OCI-LY1 (cell line): ENCODE data around the gene MAP1S.

Experiments
- H2AFZ ChIP-seq: fragments of 200-600 bp; sonication (generic), shearing (Covaris generic); 2 replicates; pipeline ENCODE4 v1.6.0; 2014; ENCODE audit warnings: antibody characterized with exemption, mild to moderate bottlenecking, low read length
- H3F3A ChIP-seq: fragments of 200-600 bp; sonication (generic), shearing (Covaris generic); 2 replicates; pipeline ENCODE4 v1.6.0; 2014; ENCODE audit warnings: mild to moderate bottlenecking, antibody characterized with exemption, low read length, moderate library complexity; ENCODE audit not compliant: insufficient read depth
- H3K27ac ChIP-seq: fragments of 200-600 bp; sonication (generic); 2 replicates; pipeline ENCODE4 v1.5.1; 2014; ENCODE audit warnings: low read length, mixed run types, mild to moderate bottlenecking, low read depth; ENCODE audit not compliant: poor library complexity, severe bottlenecking
- H3K27me3 ChIP-seq: fragments of 200-600 bp; sonication (generic); 2 replicates; pipeline ENCODE4 v1.6.0; 2014; ENCODE audit warnings: antibody characterized with exemption, mild to moderate bottlenecking, low read length, moderate library complexity; ENCODE audit not compliant: insufficient read depth
- H3K36me3 ChIP-seq: fragments of 200-600 bp; sonication (generic); 2 replicates; pipeline ENCODE4 v1.6.1; 2014; ENCODE audit warnings: mild to moderate bottlenecking, antibody characterized with exemption, low read length, moderate library complexity, mixed read lengths; ENCODE audit not compliant: insufficient read depth
- H3K4me1 ChIP-seq: fragments of 200-600 bp; sonication (generic); 2 replicates; pipeline ENCODE4 v1.5.1; 2014; ENCODE audit warnings: mild to moderate bottlenecking, low read length, moderate library complexity; ENCODE audit not compliant: insufficient read depth, severe bottlenecking
- H3K4me2 ChIP-seq: fragments of 200-600 bp; sonication (generic), shearing (Covaris generic); 2 replicates; pipeline ENCODE4 v1.6.1; 2014; ENCODE audit warnings: low read length
- H3K4me3 ChIP-seq: fragments of 200-600 bp; sonication (generic); 2 replicates; pipeline ENCODE4 v1.5.1; 2014; ENCODE audit warnings: low read length, low read depth, mild to moderate bottlenecking, mixed read lengths; ENCODE audit not compliant: poor library complexity, severe bottlenecking
- H3K79me2 ChIP-seq: fragments of 200-600 bp; shearing (Covaris generic); 2 replicates; pipeline ENCODE4 v1.6.1; 2016; ENCODE audit warnings: mixed run types, low read length, mixed read lengths; ENCODE audit not compliant: insufficient read depth
- H3K9ac ChIP-seq: fragments of 200-600 bp; sonication (generic), shearing (Covaris generic); 2 replicates; pipeline ENCODE4 v1.6.1; 2014; ENCODE audit warnings: mild to moderate bottlenecking, low read length, mixed read lengths
- H3K9me2 ChIP-seq: fragments of 200-600 bp; sonication (generic), shearing (Covaris generic); 2 replicates; pipeline ENCODE4 v1.6.1; 2014; ENCODE audit warnings: low read depth, mild to moderate bottlenecking, low read length, mixed read lengths
- H3K9me3 ChIP-seq: fragments of 200-600 bp; shearing (Covaris generic); 2 replicates; pipeline ENCODE4 v1.6.1; 2014; ENCODE audit warnings: low read length, mixed read lengths
- H4K20me1 ChIP-seq: fragments of 200-600 bp; sonication (generic), shearing (Covaris generic); 2 replicates; pipeline ENCODE4 v1.6.0; 2016; ENCODE audit warnings: mild to moderate bottlenecking, low read length; ENCODE audit not compliant: insufficient read depth
- EZH2 ChIP-seq: fragments of 200-600 bp; sonication (generic), shearing (Covaris generic); IDR thresholded peaks from 2 replicates; pipeline ENCODE4 v1.8.0; 2017; ENCODE audit warnings: borderline replicate concordance, mixed run types, mild to moderate bottlenecking, antibody characterized with exemption, low read length, moderate library complexity, mixed read lengths
- TF ChIP-seq, protein P1 (sequence below): fragments of 200-600 bp; sonication (generic), shearing (Covaris generic); IDR thresholded peaks from 2 replicates; pipeline ENCODE4 v1.5.1; 2017; ENCODE audit warnings: mild to moderate bottlenecking, antibody characterized with exemption, low read length, moderate library complexity, mixed read lengths

The MAP1S gene

GRCh38 chr19:17687141-17687856 is 32.0 kb upstream of the MAP1S start:
- H3K4me2 ChIP-seq = no peak overlapping the region
- H3K79me2 ChIP-seq = no peaks in the 10 kb centered on the region
- no peaks in the 10 kb centered on the region for H3K4me1 ChIP-seq
- no peak overlapping the region for H3K4me3 ChIP-seq
- no peaks in the 10 kb centered on the region for H3F3A ChIP-seq
- H3K27me3 ChIP-seq = no peaks in the 10 kb centered on the region; the same call in 1 of the 2 replicates
- TF ChIP-seq, protein P1, sequence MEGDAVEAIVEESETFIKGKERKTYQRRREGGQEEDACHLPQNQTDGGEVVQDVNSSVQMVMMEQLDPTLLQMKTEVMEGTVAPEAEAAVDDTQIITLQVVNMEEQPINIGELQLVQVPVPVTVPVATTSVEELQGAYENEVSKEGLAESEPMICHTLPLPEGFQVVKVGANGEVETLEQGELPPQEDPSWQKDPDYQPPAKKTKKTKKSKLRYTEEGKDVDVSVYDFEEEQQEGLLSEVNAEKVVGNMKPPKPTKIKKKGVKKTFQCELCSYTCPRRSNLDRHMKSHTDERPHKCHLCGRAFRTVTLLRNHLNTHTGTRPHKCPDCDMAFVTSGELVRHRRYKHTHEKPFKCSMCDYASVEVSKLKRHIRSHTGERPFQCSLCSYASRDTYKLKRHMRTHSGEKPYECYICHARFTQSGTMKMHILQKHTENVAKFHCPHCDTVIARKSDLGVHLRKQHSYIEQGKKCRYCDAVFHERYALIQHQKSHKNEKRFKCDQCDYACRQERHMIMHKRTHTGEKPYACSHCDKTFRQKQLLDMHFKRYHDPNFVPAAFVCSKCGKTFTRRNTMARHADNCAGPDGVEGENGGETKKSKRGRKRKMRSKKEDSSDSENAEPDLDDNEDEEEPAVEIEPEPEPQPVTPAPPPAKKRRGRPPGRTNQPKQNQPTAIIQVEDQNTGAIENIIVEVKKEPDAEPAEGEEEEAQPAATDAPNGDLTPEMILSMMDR = no peak
- TF ChIP-seq EZH2 = no peak
- no peak overlapping the region for H3K9ac ChIP-seq
- H3K27ac ChIP-seq = no peak overlapping the region
- no peaks in the 10 kb centered on the region for H3K9me3 ChIP-seq
- H3K36me3 ChIP-seq = no peaks in the 10 kb centered on the region
- no peaks in the 10 kb centered on the region for H4K20me1 ChIP-seq
- no peak overlapping the region for H2AFZ ChIP-seq
- no peaks in the 10 kb centered on the region for H3K9me2 ChIP-seq

DNA sequence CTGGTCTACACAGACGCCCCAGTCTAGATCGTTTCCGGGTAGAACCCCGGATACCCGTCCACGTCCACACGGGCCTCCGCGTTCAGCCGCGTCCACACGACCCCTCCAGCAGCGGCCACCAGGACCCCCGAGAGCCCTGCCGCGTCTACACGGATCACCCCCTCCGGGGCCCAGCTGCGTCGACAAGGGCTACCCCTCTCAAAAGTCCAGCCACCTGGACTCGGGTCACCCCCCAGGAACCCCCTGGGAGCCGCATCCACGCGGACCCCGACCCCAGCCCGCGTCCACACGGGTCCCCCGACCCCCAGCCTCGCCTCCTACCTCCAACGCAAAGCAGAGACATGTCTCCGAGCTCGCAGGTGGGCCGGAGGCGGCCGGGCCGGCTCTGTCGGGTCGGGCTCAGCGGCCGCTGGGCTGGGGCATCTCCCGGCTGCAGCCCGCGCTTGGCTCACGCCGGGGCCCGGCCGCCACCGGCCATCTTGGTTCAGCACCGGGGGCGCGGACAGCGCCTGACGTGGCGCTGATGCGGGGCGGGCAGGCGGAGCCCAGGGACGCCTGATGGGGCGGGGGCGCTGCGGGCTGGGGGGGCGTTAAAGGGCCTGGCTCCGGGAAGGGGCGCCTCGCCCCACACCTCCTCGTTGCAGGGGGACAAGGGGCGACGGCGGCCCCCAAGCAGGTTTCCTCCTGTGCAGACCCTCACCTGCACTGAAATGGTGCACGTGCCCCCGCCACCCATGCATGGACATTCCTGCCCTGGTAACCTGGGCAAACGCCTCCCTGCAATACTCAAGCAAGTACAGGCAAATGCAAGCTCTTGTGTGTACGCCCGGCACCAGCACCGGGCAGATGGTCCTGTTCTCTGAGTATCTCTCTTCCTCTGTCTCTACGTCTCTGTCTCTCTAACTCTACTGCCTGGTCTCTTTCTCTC is 31.2 kb upstream of the MAP1S start, which contains the start of gene UNC13A:
UNC13A (minus strand) TSS at position 498 of the 928 bp plus-strand sequence; CDS start at position 343, 155 bp downstream.
- Histone ChIP-seq H3K4me3 (no peak within 1 kb of the TSS), H2AFZ (no peak within 1 kb of the TSS), H3K4me2 (no peak within 1 kb of the TSS), H3F3A (no peaks in the 10 kb centered on the region), H3K79me2 (no peaks in the 10 kb centered on the region), H4K20me1 (no peaks in the 10 kb centered on the region), H3K9ac (no peak within 1 kb of the TSS), H3K9me2 (no peaks in the 10 kb centered on the region), H3K36me3 (no peaks in the 10 kb centered on the region), H3K27me3 (no peaks in the 10 kb centered on the region; the same call in 1 of the 2 replicates), H3K27ac (no peak within 1 kb of the TSS), H3K4me1 (no peaks in the 10 kb centered on the region), H3K9me3 (no peaks in the 10 kb centered on the region)
- TF ChIP-seq EZH2 = no peak
- TF ChIP-seq, protein P1 = no peak

GRCh38 chr19:17688853-17689595 is 30.3 kb upstream of the MAP1S start:
- no peaks in the 10 kb centered on the region; the same call in 1 of the 2 replicates for H3K27me3 ChIP-seq
- H3K36me3 ChIP-seq = no peaks in the 10 kb centered on the region
- TF ChIP-seq EZH2 = no peak
- TF ChIP-seq, protein P1 = no peak
- H2AFZ ChIP-seq = no peak overlapping the region
- H3K4me2 ChIP-seq = no peak overlapping the region
- H3F3A ChIP-seq = no peaks in the 10 kb centered on the region
- no peaks in the 10 kb centered on the region for H3K9me2 ChIP-seq
- no peaks in the 10 kb centered on the region for H4K20me1 ChIP-seq
- no peak overlapping the region for H3K27ac ChIP-seq
- H3K79me2 ChIP-seq = no peaks in the 10 kb centered on the region
- H3K4me1 ChIP-seq = no peaks in the 10 kb centered on the region
- H3K4me3 ChIP-seq = no peak overlapping the region
- H3K9ac ChIP-seq = no peak overlapping the region
- no peaks in the 10 kb centered on the region for H3K9me3 ChIP-seq
